Measurements from ENCODE around the gene CC2D2A. TPM values are rescaled to one million over a fixed set of nuclear protein-coding genes. Genes with fewer than 3 reads are reported as not detected.

CC2D2A gene
- total RNA-seq, 1 donor from 2014 or later, result 26.2 TPM

DNA sequence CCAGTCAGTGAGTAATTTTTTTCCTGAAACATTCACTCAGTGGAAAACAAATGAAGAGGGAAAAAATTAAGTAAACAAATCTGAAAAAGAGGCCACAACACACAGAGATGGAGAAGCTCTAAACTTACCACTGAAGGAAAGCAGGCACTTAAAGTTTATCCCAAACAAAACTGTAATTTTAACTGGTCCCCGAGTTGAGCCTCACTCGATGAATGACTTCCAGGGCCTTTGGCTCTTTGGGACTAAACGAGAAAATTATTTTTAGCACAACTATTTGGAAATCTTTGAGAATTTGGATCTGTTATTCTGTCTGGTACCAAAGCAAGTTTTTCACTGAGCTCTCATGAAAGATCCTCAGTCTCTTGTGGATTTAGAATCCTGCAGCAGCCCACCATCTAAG lies 42.0 kb upstream of the CC2D2A start, which contains the start of gene C1QTNF7:
TSS of gene C1QTNF7 (plus strand) at position 333 of the 400 bp plus-strand sequence. CDS start 7,711 bp downstream, outside the sequence.
- H3K4me3 Mint-ChIP-seq, result no peak within 1 kb of the TSS
- peaks cover 7% of the 10 kb centered on the region for H3K9me3 Mint-ChIP-seq
- H3K4me1 Mint-ChIP-seq, result no peaks in the 10 kb centered on the region
- TF ChIP-seq CTCF (conservative IDR thresholded peaks at IDR 0.05), result no peak
- no peak for DNase-seq (ENCODE audit: low read depth, low spot score)
- H3K27ac Mint-ChIP-seq (ENCODE audit: unreplicated experiment), result no peak within 1 kb of the TSS
- no peaks in the 10 kb centered on the region for H3K27me3 Mint-ChIP-seq (ENCODE audit: low read depth)
- peaks cover 5% of the 10 kb centered on the region for H3K36me3 Mint-ChIP-seq (ENCODE audit: low read depth)

DNA sequence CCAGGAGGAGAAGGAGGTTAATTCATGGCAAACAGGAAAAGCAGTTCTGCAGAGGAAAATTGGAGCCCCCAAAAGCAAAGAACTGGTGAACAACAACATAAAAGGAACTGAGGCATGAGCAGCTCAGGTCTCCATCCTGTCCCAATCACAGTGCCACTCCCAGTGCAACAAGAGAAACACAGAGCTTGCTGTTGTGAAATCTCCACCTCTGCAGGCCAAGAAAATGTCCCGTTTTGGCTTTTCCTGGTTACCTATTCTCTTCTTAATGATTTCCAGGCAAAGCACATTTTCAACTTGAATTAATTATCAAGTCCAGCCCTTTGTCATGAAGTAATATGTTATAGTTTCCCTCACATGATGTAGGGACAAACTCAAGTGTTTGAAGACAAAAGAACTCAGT lies 41.1 kb upstream of the CC2D2A start:
- no peak for DNase-seq (ENCODE audit: low read depth, low spot score)
- H3K4me1 Mint-ChIP-seq, result no peaks in the 10 kb centered on the region
- no peaks in the 10 kb centered on the region for H3K27me3 Mint-ChIP-seq (ENCODE audit: low read depth)
- peaks cover 3% of the 10 kb centered on the region for H3K36me3 Mint-ChIP-seq (ENCODE audit: low read depth)
- peaks cover 7% of the 10 kb centered on the region for H3K9me3 Mint-ChIP-seq
- no peak overlapping the region for H3K4me3 Mint-ChIP-seq
- H3K27ac Mint-ChIP-seq (ENCODE audit: unreplicated experiment), result no peak overlapping the region
- TF ChIP-seq CTCF (conservative IDR thresholded peaks at IDR 0.05), result no peak

GRCh38 chr4:15434091-15434490 lies 35.6 kb upstream of the CC2D2A start:
- Mint-ChIP-seq H3K27ac (ENCODE audit: unreplicated experiment) (no peak overlapping the region), H3K9me3 (peaks cover 7% of the 10 kb centered on the region), H3K4me3 (no peak overlapping the region), H3K4me1 (no peaks in the 10 kb centered on the region), H3K36me3 (ENCODE audit: low read depth) (peaks cover 2% of the 10 kb centered on the region), H3K27me3 (ENCODE audit: low read depth) (no peaks in the 10 kb centered on the region)
- TF ChIP-seq CTCF (conservative IDR thresholded peaks at IDR 0.05), result no peak
- DNase-seq (ENCODE audit: low read depth, low spot score), result no peak

DNA sequence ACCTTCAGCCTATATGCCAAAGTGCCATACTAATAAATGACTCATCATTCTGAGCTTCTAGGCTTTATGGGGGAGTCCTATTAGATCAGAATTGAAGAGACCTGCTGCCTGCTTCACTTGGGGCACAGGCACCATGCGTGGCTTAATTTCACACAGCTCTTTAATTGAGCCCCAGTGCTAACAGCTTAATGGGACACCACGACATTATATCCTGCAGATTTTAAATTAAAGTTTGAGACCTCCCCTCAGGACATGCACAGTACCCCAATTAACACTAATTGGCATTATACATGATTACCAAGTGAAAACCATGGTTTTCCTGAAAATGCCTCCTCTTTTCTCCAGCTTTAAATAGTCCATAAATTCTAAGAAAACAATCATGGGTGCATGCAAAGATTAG lies 35.0 kb upstream of the CC2D2A start:
- H3K9me3 Mint-ChIP-seq, result peaks cover 7% of the 10 kb centered on the region
- H3K36me3 Mint-ChIP-seq (ENCODE audit: low read depth), result peaks cover 2% of the 10 kb centered on the region
- no peak for TF ChIP-seq CTCF (conservative IDR thresholded peaks at IDR 0.05)
- no peak for DNase-seq (ENCODE audit: low read depth, low spot score)
- no peaks in the 10 kb centered on the region for H3K4me1 Mint-ChIP-seq
- no peak overlapping the region for H3K4me3 Mint-ChIP-seq
- no peak overlapping the region for H3K27ac Mint-ChIP-seq (ENCODE audit: unreplicated experiment)
- H3K27me3 Mint-ChIP-seq (ENCODE audit: low read depth), result no peaks in the 10 kb centered on the region

DNA sequence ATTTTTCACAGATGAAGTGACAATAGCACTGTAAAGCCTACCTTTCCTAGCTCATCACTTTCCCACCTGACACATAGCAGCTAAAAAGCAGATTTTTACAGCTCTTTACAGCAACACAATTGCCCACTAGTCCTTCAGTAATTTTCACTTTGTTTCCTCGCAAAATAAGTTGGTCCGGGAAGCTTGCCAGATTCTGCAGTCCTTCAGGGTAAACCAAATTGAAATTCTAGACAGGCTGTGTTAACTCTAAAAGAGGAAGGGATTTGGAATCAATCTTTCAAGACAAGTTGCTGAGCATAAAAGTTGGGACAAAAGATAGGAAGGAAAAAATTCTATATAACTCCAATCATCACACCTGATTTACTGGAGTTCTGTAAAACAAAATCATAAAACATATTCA lies 33.2 kb upstream of the CC2D2A start:
- Mint-ChIP-seq H3K27me3 (ENCODE audit: low read depth) (no peaks in the 10 kb centered on the region), H3K27ac (ENCODE audit: unreplicated experiment) (no peak overlapping the region), H3K36me3 (ENCODE audit: low read depth) (peaks cover 2% of the 10 kb centered on the region), H3K4me1 (no peaks in the 10 kb centered on the region), H3K9me3 (peaks cover 4% of the 10 kb centered on the region), H3K4me3 (no peak overlapping the region)
- no peak for TF ChIP-seq CTCF (conservative IDR thresholded peaks at IDR 0.05)
- no peak for DNase-seq (ENCODE audit: low read depth, low spot score)

Measured in neural crest cell (in vitro differentiated cells).